ENCODE data around the gene PCSK2.
A peak's percentile ranks its signal among the peaks of the same experiment; 100 is the strongest.

Gene PCSK2

DNA sequence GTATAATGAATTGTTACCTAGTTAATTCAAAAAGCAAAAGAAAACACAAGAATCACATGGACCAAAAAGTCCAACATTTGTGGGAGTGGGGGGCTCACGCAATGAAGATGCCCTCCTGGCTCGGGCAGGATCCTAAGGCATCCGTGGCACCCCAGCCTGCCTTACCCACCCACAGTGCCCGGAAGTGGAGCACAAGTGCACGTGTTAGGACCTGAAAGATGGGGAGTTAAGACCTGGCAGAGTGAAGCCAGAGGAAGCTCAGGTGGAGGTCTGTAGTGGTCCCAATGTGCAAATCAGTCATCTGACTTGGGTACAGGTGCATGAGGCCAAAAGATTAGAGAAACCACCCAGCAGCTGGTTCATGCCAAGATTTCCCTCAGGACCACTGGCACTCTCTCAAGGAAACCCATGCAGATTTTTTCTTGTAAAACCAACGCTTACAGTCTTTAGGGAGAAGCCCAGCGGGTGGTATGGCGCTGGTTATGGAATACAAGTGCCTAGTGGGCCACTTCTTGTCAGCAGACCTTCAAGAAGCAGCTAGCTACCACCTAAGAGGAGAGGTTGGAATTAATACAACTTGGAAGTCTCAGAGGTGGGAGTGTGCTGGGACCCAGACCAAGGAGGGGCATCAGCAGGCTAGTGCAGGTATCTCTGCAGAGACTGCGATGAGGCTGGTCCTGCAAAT, 262.2 kb downstream of the PCSK2 start:
- DNase-seq = no peak

DNA sequence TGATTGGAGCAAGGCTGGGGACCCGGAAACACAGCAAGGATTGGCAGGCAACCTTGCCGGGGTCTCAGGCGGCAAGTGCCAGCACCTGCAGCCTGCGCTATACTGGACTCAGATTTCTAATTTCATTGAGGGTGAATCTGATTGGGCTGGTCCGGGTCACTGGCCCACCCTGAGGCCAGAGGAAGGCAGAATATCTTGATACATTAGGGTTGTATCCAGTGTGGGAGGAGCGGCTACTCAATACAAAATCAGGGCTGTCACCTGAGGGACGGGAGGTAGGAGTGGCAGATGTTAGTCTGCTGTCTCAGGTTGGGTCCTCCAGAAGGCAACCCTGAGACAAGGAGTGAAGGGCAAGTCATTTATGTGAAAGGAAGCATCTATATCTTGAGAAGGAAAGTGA, 263.7 kb downstream of the PCSK2 start:
- no peak for DNase-seq

DNA sequence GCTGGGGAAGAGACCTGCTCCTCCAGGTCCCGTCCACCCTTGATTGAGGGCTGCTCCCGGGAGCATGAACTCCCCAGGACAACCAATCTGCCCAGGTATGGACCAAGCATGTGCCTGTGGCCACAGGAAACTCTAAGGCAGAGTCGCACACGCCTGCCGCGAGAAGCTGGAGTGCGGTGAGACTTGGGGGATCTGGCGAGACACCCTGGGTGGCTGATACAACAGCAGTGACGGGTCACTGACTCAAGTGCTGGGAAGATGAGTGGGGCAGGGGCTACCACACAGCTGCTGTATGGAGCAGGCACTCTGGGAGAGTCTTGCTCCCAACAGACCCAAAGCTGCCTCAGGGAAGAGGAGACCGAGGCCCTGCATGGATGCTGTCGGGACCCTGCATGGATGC, 264.2 kb downstream of the PCSK2 start:
- DNase-seq = no peak

DNA sequence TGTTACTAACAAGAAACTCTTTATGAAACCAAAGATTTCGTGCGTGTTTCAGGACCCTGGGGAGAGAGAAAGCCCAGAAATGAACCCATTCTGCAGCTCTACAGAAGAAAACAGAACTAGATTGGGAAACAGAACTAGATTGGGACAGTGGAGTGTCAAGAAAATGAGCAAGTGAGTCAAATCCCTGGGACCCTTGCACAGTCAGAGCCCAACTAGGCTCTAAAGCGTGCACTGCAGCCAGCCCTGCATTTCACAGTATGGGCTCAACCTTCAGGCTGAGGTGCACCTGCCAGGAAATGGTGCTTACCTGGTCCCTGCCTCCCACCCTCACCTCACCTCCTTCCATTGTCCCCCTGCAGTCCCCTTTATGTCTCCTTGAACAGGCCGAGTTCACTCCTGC, 264.6 kb downstream of the PCSK2 start:
- no peak for DNase-seq

DNA sequence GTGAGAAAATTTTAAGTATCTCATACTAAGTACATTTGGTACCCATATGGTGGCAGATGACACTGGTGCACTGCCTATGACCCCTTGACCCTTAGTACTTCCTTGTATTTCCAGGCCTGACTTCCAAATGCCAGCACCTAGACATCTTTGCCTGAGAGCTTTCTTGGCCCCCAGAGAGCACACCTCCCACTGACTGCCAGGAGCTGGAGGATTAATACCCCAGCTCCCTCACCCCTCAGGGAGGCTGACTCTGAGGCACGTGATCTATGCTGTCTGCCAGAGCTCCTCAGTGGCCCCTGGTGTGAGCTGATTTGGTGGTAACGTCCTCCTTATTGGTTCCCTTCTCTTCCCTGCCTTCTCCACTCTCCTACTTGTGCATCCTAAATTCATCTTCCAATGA, 266.3 kb downstream of the PCSK2 start:
- DNase-seq = no peak

DNA sequence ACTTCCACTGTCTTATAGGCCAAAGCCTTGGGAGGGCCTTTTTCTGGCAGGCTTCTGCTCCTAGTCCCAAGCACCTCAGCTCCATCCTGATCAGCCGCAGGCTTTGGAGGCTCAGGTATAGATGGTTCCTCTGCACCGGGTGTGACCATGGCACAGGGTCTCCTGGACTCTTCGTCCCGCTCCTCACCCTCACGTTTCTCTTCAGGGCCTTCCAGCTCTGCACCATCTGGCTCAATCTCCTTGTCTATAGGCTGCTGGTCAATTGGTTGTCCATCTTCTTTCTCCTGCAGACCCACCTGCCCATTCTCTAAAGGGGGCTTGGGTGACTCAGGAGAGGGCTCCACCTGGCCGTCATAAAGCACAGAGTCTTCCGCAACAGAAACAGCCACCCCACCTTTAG, 267.4 kb downstream of the PCSK2 start:
- DNase-seq = no peak

DNA sequence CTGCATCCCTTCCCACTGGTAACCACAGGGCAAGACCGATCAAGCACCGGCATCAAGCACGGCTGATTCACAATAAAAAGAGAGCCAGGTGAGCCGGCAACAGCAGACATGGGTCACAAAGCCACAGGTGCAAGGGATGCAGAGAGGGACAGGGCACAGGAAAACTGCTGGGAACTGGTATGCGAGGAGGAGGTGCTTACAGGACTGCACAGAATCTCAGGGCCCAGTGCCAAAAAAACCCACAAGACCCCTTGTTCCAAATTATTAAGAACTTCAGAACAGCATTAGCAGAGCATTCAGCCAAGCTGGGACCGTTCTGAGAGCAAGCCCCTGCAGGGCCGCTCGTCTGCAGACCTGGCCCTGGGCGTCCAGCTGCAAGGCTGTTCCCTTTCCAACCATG, 269.0 kb downstream of the PCSK2 start:
- DNase-seq = no peak

DNA sequence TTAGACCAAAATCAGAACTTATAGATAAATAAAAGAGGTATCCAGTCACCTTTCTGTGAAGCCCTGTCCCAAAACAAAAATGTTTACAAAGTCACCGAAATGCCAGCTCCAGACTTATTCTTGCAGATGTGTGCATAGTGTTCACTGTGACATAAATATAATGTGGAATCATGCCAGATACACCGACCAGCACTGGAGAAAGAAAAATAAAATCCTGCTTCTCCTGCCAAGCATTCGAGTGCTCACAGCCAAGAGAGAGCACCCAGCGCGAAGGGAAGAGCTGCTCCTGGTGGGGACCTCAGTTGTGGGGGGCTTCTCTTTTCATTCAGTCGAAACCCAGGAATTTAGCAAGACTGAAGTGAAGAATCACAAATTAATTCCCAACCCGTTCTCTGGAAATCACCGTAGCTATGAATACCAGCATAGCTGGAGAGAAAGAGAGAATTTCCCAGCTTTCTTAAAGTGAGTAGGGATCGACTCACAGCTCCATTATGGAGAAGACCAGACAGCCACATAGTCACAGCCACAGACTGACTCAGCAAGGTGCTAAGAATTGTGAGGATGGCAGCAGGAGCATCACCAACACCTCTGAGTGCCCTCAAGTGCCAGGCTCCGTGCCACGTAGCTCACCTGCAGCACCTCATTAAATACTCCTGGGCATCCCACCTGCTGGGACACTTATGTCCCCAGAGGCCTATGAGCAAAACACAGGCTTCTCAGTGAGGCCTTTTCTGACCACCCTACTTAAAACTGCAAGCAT, 271.2 kb downstream of the PCSK2 start:
- no peak for DNase-seq

DNA sequence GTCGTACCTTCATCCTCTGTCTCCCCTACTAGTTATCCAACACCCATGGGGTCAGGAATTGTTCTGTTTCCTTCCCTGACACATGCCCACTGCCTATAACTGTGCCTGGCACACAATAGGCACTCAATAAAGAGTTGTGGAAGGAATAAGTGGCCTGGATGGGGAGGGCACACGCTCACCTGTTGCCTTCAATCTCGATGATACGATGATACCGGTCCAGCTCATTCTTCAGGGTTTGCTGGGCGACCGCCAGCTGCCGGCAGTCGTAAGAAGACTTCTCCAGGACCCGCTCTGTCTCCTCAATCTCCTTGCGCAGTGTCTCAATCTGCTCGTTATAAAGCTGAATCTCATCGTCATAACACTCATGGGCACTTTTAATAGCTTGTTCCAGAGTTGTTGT, 271.8 kb downstream of the PCSK2 start:
- DNase-seq = no peak

DNA sequence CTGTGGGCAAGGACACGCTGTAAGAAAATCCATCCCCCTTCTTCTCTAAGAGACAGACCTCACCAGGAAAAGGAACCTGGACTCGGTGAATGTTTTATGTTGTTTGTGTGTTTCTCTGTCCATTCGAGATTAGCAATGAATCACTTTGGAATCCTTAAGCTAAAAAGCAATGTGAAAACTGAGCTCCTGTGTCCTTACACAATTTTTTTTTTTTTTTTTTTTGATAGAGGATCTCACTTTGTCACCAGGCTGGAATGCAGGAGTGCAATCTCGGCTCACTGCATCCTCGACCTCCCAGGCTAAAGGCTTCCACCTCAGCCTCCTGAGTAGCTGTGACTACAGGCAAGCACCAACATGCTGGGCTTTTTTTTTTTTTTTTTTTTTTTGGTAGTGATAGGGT, 272.2 kb downstream of the PCSK2 start:
- no peak for DNase-seq

DNA sequence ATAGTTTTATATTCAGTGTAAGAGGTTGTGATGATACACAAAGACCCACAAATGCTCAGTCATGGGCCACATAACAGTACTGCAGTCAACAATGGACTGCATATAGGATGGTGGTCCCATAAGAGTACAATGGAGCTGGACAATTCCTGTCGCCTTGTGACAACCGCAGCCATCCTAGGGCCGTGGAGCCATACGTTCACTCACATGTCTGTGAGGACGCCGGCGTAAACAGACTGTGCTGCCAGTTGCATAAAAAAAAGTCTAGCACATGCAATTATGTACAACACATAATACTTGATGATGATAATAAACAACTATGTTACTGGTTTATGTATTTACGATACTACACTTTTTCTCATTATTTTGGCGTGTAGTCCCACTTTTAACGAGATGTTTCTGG, 273.4 kb downstream of the PCSK2 start:
- DNase-seq = no peak

DNA sequence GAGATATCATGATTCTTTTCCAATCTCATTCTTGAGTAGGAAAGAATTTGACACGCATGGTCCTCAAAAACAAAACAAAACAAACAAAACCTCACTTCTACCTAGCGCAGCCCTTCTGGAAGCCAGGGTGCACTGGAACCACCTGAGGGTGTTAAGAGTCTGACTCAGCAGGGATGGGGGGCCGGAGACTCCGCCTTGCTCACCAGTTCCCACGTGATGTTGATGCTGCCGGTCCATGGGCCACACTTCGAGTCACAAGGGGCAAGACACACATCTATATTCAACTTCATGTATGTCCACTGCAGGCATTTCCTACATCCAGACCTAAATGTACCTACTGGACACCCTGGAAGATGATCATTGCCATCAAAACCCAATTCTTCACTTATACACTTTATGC, 274.0 kb downstream of the PCSK2 start:
- DNase-seq = no peak

DNA sequence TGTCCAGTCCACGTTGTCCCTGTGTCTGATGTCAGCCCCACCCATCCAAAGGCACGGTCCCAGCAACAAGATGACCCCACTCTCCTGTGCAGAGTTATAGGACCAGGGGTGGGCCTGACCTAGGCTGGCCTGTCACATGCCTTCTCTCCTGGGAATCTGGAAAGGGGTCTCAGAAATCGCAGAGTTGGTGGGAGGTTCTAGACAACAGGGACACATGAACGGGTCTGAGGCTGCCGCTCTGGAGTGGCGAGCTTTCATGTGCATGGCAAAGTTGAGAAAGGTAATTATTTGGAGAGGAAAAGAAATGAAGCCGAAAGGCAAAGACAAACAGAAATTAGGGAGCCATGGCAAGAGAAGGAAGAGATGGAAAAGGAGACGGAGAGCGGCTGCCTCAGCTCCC, 274.9 kb downstream of the PCSK2 start:
- DNase-seq = no peak

DNA sequence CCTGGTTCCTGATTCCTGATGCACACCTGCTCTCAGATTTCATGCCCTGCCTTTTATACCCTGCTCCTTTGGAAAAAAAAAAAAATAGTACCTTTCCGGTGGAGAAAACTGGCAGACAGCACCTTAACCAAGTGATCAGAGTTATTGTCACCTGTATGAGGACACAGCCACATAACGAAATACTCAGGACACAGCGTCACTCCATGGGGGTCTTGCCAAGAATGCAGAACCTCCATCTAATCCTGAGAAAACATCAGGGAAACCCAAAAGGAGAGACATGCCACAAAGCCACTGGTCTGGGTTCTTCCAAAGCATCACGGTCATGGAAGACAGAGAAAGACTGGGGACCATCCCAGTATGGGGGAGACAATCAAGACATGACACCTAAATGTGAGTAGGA, 275.3 kb downstream of the PCSK2 start:
- DNase-seq = no peak

DNA sequence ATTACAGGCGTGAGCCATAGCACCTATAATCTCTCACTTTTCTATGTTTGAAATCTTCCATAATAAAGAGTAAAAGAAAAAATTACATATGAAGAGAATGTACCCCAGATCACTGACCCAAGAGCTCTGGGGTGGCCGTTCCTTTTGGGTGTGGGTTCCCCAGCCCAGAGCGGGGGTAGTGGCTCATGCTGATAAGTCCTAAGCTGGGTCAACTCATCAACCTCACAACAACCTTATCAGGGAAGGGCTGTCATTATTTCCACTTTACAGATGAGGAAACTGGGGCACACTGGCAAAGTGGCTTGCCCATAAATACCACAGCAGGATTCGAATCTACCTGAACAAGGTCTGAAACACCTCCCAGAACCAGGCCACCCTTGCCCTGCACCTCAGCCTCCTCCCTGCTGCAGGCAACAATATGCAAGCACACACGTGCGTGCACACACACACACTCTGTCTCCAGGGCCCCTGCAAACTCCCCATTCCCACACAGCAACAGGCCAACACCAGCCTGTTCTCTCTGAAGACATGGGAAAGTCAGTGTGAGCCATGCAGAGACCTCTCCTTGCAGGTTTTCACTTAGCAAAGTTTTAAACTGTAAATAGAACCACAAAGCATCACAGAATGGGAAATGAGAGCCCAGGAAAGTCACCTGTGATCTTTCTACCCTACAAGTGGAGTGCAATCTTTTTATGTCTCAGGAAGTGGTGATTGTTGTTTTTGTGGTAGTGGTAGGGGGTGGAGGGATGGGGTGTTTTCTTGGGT, 276.6 kb downstream of the PCSK2 start:
- no peak for DNase-seq

DNA sequence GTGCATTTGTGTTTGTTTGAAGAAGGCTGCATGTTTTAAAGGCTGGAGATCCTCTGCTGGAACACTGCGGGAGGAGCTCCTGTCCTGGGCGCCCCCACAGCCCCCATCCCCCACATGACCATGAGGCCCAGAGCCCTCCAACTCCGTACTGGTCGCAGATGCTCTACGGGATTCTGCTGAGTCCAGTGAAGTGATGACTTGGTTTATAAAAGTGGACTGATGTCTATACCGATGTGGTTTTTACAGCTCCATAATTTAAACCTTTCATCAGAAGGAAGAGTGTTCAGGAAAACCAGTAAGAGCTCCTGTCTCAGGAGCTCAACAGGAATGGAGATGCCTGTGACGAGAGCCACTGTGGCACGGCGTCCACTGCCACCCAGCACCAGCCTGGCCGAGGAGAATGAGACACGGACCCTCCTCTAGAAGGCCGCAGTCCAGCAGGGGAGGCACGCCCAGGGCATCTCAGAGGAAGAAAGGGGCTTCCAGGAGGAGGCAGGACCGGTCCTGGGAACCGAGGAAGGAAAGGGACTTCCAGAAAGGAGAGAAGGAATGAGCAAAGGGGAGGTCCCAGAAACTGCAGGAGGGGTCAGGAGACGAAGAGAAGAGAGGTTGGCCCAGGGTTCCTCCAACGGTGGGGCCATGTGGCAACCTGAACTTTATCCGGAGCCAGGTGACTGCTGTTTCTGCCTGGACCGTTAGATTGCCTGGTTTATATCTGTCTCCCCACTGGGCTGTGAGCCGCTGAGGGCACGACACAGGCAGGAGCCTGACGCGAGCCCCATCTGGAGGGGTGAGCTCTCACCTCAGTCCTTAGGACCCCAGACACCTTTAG, 277.4 kb downstream of the PCSK2 start:
- DNase-seq = peak; percentile 42

DNA sequence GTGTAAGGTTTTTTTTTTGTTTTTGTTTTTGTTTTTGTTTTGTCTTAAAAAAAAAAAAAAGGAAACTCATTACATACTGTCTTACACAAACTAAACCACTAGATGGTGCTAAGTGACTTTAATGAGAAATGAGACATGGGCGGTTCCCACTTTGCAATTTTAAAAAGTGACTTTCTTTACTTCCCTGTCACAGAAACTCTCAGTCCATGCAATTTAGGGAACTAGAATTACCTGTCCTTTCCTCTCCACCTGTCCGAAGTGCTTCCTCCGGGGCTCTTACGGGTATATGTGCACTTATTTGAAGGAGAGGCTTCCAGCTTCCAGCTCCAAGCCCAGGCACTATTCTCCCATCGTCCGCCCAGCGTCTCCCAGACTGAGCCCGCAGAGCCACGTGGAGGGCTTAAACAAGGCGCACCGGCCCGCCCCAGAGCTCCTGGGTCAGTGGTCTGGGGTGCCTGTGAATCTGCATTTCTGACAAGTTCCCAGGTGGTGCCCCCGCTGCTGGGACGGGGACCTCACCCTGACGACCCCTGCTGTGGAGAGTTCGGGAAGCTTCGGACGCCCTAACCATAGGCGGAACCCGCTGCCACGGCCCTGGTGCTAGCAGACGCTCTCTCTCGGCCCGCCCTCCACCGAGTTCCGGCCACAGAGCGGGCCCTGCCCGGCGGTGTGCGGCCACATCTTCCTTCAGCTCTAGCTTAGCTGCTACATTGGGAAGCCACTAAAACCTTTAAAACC, 278.2 kb downstream of the PCSK2 start:
- DNase-seq = peak; percentile 45

DNA sequence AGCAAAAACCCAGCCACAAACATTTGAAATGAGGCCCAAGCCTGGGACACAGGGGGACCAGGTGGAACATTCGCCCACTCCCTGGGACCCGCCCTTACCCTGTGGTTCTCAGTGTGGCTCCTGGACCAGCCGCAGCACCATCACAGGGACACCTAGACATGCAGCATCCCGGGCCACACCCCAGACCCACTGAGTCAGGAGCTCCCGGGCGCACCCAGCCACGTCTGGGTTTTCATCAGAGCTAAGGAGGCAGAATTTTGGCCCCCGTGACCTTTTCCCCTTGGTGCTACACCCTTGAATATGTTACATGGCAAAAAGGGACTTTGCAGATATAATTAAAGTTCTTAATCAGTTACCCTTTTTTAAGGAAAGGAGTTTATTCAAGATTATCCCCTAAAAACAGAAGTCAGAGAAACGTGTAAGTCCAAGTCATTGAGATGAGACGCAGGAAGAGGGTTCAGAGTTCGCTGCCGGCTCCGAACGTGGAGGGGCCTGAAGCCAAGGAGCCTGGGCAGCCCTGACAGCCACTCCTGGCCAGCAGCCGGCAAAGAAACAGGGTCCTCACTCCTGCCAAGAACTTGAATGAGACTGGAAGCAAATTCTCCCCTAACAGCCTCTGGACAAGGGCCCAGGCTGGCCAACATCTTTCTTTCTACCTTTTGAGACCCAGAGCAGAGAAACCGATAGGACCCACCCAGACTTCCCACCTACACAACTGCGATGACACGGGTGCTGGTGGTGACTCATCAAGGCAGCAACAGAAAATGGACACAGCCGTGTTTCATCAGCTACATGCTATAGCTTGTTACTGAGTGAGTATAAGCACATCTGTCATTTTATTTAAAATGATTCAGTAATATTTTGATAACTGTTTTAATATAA, 279.0 kb downstream of the PCSK2 start:
- no peak for DNase-seq

DNA sequence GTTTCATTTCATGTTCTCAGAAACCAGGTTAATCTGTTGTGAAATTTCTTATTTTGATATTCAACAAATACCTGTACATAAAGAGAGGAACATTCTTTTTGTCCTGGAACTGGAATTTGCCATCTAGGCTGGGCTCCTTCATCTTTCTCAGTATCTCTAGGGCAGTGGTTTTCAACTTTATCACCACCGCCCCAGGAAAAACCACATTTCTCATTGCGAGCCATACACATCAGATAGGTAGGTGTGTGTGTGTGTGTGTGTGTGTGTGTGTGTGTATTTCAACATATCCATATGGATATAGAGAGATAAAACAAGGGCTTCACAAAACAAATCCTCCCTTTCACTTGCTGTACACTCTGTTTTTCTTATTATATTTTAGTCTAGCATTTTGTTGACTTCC, 280.2 kb downstream of the PCSK2 start:
- DNase-seq = no peak

DNA sequence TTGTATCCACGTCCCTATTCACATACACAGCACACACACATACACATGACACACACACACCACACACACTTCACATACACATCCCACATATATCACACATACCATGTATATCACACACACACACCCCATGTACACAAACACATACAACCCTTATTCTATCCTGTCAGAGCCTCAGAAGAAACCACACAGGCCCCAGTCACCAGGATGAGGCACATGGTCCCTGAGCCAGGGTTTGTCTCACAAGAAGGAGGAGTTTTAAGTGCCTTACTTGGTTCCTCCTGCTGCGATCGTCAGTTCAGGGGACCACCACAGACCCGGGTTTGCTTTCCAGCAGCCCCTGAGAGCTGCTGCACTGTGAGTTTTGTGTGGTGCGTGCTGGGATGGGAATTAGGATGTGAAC, 280.7 kb downstream of the PCSK2 start:
- no peak for DNase-seq

DNA sequence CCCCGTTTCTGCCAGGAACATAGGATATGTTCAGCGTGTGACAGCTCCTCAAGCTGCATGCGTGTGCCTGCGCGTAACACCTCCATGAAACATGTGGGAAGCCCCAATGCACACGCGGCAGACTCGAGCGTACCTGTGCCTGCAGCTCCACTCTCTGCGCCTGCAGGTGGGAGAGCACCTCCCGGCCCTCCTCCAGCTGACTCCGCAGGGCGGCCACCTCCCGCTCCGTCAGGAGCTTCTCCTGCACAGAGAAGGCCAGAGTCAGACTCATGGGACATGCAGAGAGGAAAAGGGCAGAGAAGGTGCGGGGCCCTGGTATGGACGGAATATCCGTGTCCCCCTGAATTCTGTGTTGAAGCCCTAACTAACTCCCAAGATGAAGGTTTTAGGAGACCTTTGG, 281.9 kb downstream of the PCSK2 start:
- DNase-seq = no peak

Data from 8988T (cell line).